H9 (cell line): Measurements from ENCODE around the gene PNKP. TPM values are rescaled to one million over a fixed set of nuclear protein-coding genes. Genes with fewer than 3 reads are reported as not detected.

Source experiments
- DNase-seq: peaks from one replicate; pipeline ENCODE4 v3.0.0-alpha.2; 2017
- H2AFZ ChIP-seq: one replicate; pipeline ENCODE4 v1.6.1; 2013; ENCODE audit warnings: mild to moderate bottlenecking, low read length, control low read depth, moderate library complexity
- H2AK5ac ChIP-seq: 2 replicates; pipeline ENCODE4 v1.6.1; 2013; ENCODE audit warnings: low read length, control low read depth, mixed read lengths; ENCODE audit not compliant: insufficient read length
- H2BK120ac ChIP-seq: one replicate; pipeline ENCODE4 v1.6.1; 2013; ENCODE audit warnings: low read depth, mild to moderate bottlenecking, low read length, control low read depth, inconsistent platforms; ENCODE audit not compliant: poor library complexity, severe bottlenecking
- H2BK12ac ChIP-seq: 2 replicates; pipeline ENCODE4 v1.6.1; 2013; ENCODE audit warnings: low read length, control low read depth, mixed read lengths, low read depth; ENCODE audit not compliant: insufficient read length
- H2BK15ac ChIP-seq: 2 replicates; pipeline ENCODE4 v1.6.1; 2013; ENCODE audit warnings: low read depth, low read length, control low read depth
- H2BK20ac ChIP-seq: one replicate; pipeline ENCODE4 v1.6.1; 2013; ENCODE audit warnings: low read depth, mild to moderate bottlenecking, low read length, control low read depth, inconsistent platforms; ENCODE audit not compliant: poor library complexity, severe bottlenecking
- H2BK5ac ChIP-seq: 2 replicates; pipeline ENCODE4 v1.6.1; 2013; ENCODE audit warnings: low read length, control low read depth, mixed read lengths; ENCODE audit not compliant: insufficient read length
- H3K14ac ChIP-seq: 2 replicates; pipeline ENCODE4 v1.6.1; 2013; ENCODE audit warnings: low read length, control low read depth; ENCODE audit not compliant: insufficient read depth
- H3K18ac ChIP-seq: 2 replicates; pipeline ENCODE4 v1.6.1; 2013; ENCODE audit warnings: low read depth, mild to moderate bottlenecking, mixed read lengths, low read length, control low read depth; ENCODE audit not compliant: insufficient read length
- H3K23ac ChIP-seq: 2 replicates; pipeline ENCODE4 v1.6.1; 2013; ENCODE audit warnings: low read length, control low read depth, mixed read lengths, low read depth; ENCODE audit not compliant: insufficient read length
- H3K23me2 ChIP-seq: 2 replicates; pipeline ENCODE4 v1.6.1; 2013; ENCODE audit warnings: low read depth, mild to moderate bottlenecking, mixed read lengths, low read length, control low read depth; ENCODE audit not compliant: insufficient read length, poor library complexity, severe bottlenecking
- H3K27ac ChIP-seq: 2 replicates; pipeline ENCODE4 v1.5.1; 2013; ENCODE audit warnings: low read length, control low read depth, mixed read lengths, low read depth; ENCODE audit not compliant: insufficient read length
- H3K27me3 ChIP-seq: 2 replicates; pipeline ENCODE4 v1.6.1; 2013; ENCODE audit warnings: low read length, control low read depth, inconsistent platforms; ENCODE audit not compliant: insufficient read depth
- H3K4ac ChIP-seq: 2 replicates; pipeline ENCODE4 v1.6.1; 2013; ENCODE audit warnings: low read depth, mild to moderate bottlenecking, control low read depth, inconsistent platforms, low read length, moderate library complexity
- H3K4me1 ChIP-seq: 2 replicates; pipeline ENCODE4 v1.6.1; 2013; ENCODE audit warnings: low read length, control low read depth, inconsistent platforms; ENCODE audit not compliant: insufficient read depth
- H3K4me2 ChIP-seq: 2 replicates; pipeline ENCODE4 v1.6.1; 2013; ENCODE audit warnings: low read length, control low read depth, mixed read lengths; ENCODE audit not compliant: insufficient read length, insufficient read depth
- H3K56ac ChIP-seq: 2 replicates; pipeline ENCODE4 v1.6.1; 2013; ENCODE audit warnings: low read depth, mild to moderate bottlenecking, mixed read lengths, low read length, control low read depth; ENCODE audit not compliant: insufficient read length
- H3K79me1 ChIP-seq: 2 replicates; pipeline ENCODE4 v1.6.1; 2013; ENCODE audit warnings: low read depth, mild to moderate bottlenecking, moderate library complexity, low read length, control low read depth, inconsistent platforms; ENCODE audit not compliant: insufficient read depth, poor library complexity, severe bottlenecking
- H3K79me2 ChIP-seq: 2 replicates; pipeline ENCODE4 v1.6.1; 2013; ENCODE audit warnings: low read length, control low read depth, inconsistent platforms; ENCODE audit not compliant: insufficient read depth
- H3K9ac ChIP-seq: 2 replicates; pipeline ENCODE4 v1.6.1; 2013; ENCODE audit warnings: low read length, control low read depth, mixed read lengths; ENCODE audit not compliant: insufficient read length; ENCODE audit errors: extremely low read depth
- H3K9me3 ChIP-seq: one replicate; pipeline ENCODE4 v1.6.1; 2013; ENCODE audit warnings: low read depth, low read length, inconsistent platforms; ENCODE audit not compliant: control insufficient read depth
- H3T11ph ChIP-seq: one replicate; pipeline ENCODE4 v1.6.1; 2013; ENCODE audit warnings: mild to moderate bottlenecking, low read length, control low read depth, inconsistent platforms
- H4K20me1 ChIP-seq: one replicate; pipeline ENCODE4 v1.6.1; 2013; ENCODE audit not compliant: control insufficient read depth, insufficient read length, insufficient read depth
- H4K5ac ChIP-seq: 2 replicates; pipeline ENCODE4 v1.6.1; 2013; ENCODE audit warnings: low read depth, mild to moderate bottlenecking, mixed read lengths, low read length, control low read depth; ENCODE audit not compliant: insufficient read length
- H4K8ac ChIP-seq: replicated peaks from 2 replicates; pipeline ENCODE4 v1.6.1; 2013; ENCODE audit warnings: low read length, control low read depth, mixed read lengths, low read depth; ENCODE audit not compliant: insufficient read length
- H4K91ac ChIP-seq: 2 replicates; pipeline ENCODE4 v1.6.1; 2013; ENCODE audit warnings: low read depth, mild to moderate bottlenecking, moderate library complexity, mixed read lengths, low read length, control low read depth; ENCODE audit not compliant: insufficient read length
- H3K27ac Mint-ChIP-seq, 3 experiments: 2 replicates in 2 of 3; 3 replicates in 1 of 3; pipeline ENCODE4 v1.8.0; 2020 to 2021; ENCODE audit warnings: mixed read lengths in 3 of 3, mild to moderate bottlenecking in 1 of 3, moderate library complexity in 1 of 3
- H3K27me3 Mint-ChIP-seq: 2 replicates; pipeline ENCODE4 v1.8.0; 2021; ENCODE audit warnings: low read depth, mild to moderate bottlenecking, moderate library complexity, mixed read lengths
- H3K36me3 Mint-ChIP-seq, 3 experiments: 2 replicates in 2 of 3; 3 replicates in 1 of 3; pipeline ENCODE4 v1.8.0; 2020 to 2021; ENCODE audit warnings: low read depth in 3 of 3, mixed read lengths in 3 of 3; ENCODE audit not compliant: insufficient read depth in 1 of 3
- H3K4me1 Mint-ChIP-seq, 2 experiments: 2 replicates each; pipeline ENCODE4 v1.8.0; 2020; ENCODE audit warnings: mixed read lengths in 2 of 2
- H3K4me3 Mint-ChIP-seq, 2 experiments: 2 replicates in 1 of 2; 3 replicates in 1 of 2; pipeline ENCODE4 v1.8.0; 2020 to 2021; ENCODE audit warnings: mild to moderate bottlenecking in 2 of 2, mixed read lengths in 2 of 2, moderate library complexity in 1 of 2
- H3K9me3 Mint-ChIP-seq, 2 experiments: 2 replicates in 1 of 2; 3 replicates in 1 of 2; pipeline ENCODE4 v1.8.0; 2020; ENCODE audit warnings: mild to moderate bottlenecking in 2 of 2, mixed read lengths in 2 of 2, moderate library complexity in 1 of 2
- WGBS: extraction: QIAGEN DNeasy Blood & Tissue Kit; methylation state at CpG from one replicate; pipeline ENCODE4 v1.1.7; 2013; ENCODE audit warnings: missing lambda C conversion rate, low lambda C conversion rate, mixed read lengths; ENCODE audit not compliant: insufficient read length; ENCODE audit errors: extremely low coverage; 5-methylcytosine and 5-hydroxymethylcytosine counted together
- total RNA-seq: library from RNA; stranded (reverse); gene quantifications from 2 replicates; pipeline ENCODE4 v1.2.1, GENCODE V29; 2021
- TF ChIP-seq, protein P1 (sequence below): fragments of 200-600 bp; sonication (generic); conservative IDR thresholded peaks from 3 replicates; pipeline ENCODE4 v1.8.0; 2021; ENCODE audit warnings: antibody characterized with exemption, mild to moderate bottlenecking

Gene PNKP
- total RNA-seq, 1 experiment from 2014 or later, result 157 TPM

GRCh38 chr19:49884760-49885159 is 17.4 kb upstream of the PNKP start:
- H3K4me2 ChIP-seq, result no peak overlapping the region
- H3K4me1 ChIP-seq, result no peaks in the 10 kb centered on the region
- WGBS, result no CpG with 5 or more reads among the region's 3 CpGs
- DNase-seq, result no peak
- no peak overlapping the region for H4K5ac ChIP-seq
- no peaks in the 10 kb centered on the region; the same call in 1 of the 2 replicates for H3K27me3 ChIP-seq
- H2BK5ac ChIP-seq, result no peak overlapping the region
- Mint-ChIP-seq H3K4me1 (0 out of 4 replicates have a peak, but pooled peaks cover 0 to 3% of the 10 kb centered on the region in 2 experiments), H3K9me3 (peaks cover 0 to 11% of the 10 kb centered on the region in 2 experiments; a peak in 1 of 5 replicates), H3K4me3 (no peak overlapping the region), H3K27ac (no peak overlapping the region), H3K36me3 (peaks cover 56 to 74% (median 69%) of the 10 kb centered on the region in 3 experiments), H3K27me3 (peaks cover 6% of the 10 kb centered on the region; the same call in 1 of the 2 replicates)
- H2AFZ ChIP-seq, result no peak overlapping the region
- no peak overlapping the region for H2AK5ac ChIP-seq
- no peaks in the 10 kb centered on the region for H3K79me1 ChIP-seq
- no peak overlapping the region for H3K9ac ChIP-seq
- H4K8ac ChIP-seq, result no peak overlapping the region
- H3K79me2 ChIP-seq, result no peaks in the 10 kb centered on the region
- H3K18ac ChIP-seq, result no peak overlapping the region
- H4K91ac ChIP-seq, result no peak overlapping the region
- no peak overlapping the region for H3K4ac ChIP-seq
- H4K20me1 ChIP-seq, result no peaks in the 10 kb centered on the region
- no peak overlapping the region for H3K14ac ChIP-seq
- TF ChIP-seq, protein P1, sequence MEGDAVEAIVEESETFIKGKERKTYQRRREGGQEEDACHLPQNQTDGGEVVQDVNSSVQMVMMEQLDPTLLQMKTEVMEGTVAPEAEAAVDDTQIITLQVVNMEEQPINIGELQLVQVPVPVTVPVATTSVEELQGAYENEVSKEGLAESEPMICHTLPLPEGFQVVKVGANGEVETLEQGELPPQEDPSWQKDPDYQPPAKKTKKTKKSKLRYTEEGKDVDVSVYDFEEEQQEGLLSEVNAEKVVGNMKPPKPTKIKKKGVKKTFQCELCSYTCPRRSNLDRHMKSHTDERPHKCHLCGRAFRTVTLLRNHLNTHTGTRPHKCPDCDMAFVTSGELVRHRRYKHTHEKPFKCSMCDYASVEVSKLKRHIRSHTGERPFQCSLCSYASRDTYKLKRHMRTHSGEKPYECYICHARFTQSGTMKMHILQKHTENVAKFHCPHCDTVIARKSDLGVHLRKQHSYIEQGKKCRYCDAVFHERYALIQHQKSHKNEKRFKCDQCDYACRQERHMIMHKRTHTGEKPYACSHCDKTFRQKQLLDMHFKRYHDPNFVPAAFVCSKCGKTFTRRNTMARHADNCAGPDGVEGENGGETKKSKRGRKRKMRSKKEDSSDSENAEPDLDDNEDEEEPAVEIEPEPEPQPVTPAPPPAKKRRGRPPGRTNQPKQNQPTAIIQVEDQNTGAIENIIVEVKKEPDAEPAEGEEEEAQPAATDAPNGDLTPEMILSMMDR, result no peak
- no peak overlapping the region for H3T11ph ChIP-seq
- no peak overlapping the region for H2BK15ac ChIP-seq
- no peak overlapping the region for H3K27ac ChIP-seq
- H3K23ac ChIP-seq, result no peak overlapping the region
- H3K9me3 ChIP-seq, result no peaks in the 10 kb centered on the region
- H2BK120ac ChIP-seq, result no peak overlapping the region
- H3K56ac ChIP-seq, result no peak overlapping the region
- H2BK12ac ChIP-seq, result no peak overlapping the region
- H2BK20ac ChIP-seq, result no peak overlapping the region
- H3K23me2 ChIP-seq, result no peaks in the 10 kb centered on the region
